GM10266 (cell line): ENCODE results near the gene IL3RA.

Experiments used
- DNase-seq: peaks from one replicate; pipeline ENCODE4 v3.0.0; 2012; ENCODE audit errors: extremely low spot score
- TF ChIP-seq, protein P1 (sequence below): IDR thresholded peaks from 2 replicates; pipeline ENCODE4 v1.5.1; 2012; ENCODE audit warnings: mild to moderate bottlenecking, low read depth; ENCODE audit not compliant: control insufficient read depth, insufficient read depth; ENCODE audit errors: missing control alignments

The IL3RA gene

DNA sequence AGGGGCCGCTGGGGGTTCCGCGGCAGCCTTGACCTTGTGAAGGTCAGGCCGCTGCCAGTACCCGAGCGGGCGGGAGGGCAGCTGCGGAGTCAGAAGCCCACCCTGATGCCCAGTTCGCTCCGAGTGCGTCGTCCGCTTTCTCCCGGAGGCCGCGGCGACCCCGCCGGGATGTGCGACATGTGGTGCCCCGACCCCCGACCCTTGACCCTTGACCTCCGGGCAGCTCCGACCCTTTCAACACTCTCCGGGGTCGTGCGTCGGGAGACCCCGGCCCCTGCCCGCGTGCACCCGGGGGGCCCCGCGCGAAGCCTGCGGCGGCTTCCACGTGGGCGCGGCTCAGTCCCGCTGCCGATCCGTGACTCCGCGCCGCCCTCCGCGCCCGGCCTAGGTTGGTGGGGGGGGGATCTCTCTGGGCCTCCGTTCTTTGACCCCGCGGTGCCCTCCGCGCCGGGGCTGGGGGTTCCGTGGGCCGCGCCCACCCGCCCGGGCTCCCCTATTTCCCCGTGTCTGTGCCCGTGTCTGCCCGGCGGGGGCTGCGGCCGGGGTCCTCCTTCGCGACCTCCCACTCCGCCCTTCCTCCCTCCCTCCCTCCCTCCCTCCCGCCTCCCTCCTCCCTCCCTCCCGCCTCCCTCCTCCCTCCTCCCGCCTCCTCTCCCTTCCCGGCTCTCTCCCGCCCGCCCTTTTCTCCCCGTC, 55.9 kb downstream of the IL3RA start:
- DNase-seq, result peak; percentile 78
- TF ChIP-seq, protein P1, sequence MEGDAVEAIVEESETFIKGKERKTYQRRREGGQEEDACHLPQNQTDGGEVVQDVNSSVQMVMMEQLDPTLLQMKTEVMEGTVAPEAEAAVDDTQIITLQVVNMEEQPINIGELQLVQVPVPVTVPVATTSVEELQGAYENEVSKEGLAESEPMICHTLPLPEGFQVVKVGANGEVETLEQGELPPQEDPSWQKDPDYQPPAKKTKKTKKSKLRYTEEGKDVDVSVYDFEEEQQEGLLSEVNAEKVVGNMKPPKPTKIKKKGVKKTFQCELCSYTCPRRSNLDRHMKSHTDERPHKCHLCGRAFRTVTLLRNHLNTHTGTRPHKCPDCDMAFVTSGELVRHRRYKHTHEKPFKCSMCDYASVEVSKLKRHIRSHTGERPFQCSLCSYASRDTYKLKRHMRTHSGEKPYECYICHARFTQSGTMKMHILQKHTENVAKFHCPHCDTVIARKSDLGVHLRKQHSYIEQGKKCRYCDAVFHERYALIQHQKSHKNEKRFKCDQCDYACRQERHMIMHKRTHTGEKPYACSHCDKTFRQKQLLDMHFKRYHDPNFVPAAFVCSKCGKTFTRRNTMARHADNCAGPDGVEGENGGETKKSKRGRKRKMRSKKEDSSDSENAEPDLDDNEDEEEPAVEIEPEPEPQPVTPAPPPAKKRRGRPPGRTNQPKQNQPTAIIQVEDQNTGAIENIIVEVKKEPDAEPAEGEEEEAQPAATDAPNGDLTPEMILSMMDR, result no peak

DNA sequence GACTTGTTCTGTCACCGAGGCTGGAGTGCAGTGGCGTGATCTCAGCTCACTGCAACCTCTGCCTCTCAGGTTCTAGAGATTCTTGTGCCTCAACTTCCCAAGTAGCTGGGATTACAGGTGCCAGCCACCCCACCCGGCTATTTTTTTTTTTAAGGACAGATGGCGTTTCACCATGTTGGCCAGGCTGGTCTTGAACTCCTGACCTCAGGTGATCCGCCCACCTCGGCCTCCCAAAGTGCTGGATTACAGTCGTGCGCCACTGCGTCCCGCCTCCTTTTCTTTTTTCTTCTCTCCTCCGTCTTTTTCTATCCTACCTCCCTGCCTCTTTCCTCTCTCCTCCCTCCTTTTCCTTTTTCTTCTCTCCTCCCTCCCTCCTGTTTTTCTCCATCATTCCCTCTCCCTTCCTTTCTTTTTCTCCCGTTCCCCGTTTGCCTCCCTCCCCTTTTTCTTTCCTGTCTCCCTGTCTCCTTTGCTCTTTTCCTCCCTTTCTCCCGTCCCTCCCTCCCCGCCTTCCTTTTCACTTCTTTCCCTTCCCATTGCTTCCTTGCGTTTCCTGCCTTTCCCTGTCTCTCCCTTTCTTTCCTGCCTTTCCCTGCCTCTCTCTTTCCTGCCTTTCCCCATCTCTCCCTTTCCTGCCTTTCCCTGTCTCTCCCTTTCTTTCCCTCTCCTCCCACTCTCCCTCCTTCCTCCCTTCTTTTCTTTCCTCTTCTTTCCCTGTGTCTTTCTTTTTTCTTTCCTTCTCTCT, 57.5 kb downstream of the IL3RA start:
- TF ChIP-seq, protein P1, result no peak

DNA sequence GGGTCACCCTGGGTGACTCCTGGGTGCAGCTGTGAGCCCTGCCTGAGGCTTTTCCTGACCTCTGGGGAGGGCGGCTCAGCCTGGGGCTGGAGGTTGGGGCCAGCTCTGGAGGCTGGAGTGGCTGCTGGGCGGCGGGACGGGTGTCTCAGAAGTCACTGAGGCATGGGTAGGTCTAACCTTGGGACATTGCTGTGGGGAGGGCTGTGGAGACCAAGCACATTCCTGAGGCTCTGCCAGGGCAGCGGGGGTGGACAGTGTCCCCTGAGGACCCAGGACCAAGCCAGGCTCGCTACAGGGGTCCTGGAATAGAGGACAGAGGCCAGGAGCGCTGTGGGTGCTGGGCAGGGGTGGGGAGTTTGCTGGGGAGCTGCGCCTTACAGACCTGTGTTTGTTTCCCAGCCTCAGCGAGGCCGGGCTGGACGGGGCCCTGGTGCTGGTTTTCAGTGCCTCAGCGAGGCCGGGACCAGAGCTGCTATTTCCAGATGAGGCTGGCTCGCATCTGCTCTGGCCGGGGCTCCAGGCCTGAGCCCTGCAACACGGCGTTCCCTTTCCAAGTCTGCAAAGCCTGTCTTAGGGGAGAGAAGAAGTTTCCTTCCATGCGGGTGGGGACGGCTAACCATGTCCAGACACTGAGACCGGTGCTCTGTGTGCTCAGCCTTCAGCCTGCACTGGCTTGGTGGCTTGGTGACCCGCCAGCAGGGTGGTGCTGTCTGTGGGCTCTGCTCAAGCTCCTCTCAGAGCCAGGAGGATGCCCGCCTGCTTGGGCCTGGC, 58.3 kb downstream of the IL3RA start:
- TF ChIP-seq, protein P1, result no peak
- no peak for DNase-seq

More for the DNA sequence above, 57.5 kb downstream of the IL3RA start:
- no peak for DNase-seq

DNA sequence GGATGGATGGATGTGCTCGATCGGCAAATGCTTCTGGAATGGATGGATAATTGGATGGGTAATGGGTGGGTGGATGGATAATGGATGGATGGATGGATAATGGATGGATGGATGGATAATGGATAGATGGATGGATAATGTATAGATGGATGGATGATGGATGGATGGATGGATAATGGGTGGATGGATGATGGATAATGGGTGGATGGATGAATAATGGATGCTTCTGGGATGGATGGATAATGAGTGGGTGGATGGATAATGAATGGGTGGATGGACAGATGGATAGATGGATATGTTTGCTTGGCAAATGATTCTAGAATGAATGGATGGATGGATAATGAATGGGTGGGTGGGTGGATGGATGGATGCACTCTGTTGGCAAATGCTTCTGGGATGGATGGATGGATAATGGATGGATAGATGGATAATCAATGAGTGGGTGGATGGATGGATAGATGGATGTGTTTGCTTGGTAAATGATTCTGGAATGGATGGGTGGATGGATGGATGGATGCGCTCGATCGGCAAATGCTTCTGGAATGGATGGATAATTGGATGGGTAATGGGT, 59.1 kb downstream of the IL3RA start:
- TF ChIP-seq, protein P1, result no peak
- no peak for DNase-seq

DNA sequence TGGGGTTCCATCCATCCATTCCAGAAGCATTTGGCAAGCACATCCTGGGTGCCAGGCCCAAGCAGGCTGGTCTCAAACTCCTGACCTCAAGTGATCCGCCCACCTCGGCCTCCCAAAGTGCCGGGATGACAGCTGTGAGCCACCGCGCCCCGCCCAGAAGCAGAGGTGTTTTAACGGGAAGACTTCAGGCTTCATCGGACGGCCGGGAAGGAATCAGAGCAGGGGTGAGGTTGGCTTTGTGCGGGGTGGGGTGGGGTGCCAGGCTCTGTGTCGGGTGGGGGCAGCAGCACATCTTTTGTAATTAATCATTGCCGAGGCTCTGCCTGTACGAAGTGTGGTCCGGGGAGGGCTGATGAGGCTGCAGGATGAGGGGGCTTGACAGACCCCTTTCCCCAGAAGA, 60.4 kb downstream of the IL3RA start:
- DNase-seq, result no peak
- TF ChIP-seq, protein P1, result no peak

DNA sequence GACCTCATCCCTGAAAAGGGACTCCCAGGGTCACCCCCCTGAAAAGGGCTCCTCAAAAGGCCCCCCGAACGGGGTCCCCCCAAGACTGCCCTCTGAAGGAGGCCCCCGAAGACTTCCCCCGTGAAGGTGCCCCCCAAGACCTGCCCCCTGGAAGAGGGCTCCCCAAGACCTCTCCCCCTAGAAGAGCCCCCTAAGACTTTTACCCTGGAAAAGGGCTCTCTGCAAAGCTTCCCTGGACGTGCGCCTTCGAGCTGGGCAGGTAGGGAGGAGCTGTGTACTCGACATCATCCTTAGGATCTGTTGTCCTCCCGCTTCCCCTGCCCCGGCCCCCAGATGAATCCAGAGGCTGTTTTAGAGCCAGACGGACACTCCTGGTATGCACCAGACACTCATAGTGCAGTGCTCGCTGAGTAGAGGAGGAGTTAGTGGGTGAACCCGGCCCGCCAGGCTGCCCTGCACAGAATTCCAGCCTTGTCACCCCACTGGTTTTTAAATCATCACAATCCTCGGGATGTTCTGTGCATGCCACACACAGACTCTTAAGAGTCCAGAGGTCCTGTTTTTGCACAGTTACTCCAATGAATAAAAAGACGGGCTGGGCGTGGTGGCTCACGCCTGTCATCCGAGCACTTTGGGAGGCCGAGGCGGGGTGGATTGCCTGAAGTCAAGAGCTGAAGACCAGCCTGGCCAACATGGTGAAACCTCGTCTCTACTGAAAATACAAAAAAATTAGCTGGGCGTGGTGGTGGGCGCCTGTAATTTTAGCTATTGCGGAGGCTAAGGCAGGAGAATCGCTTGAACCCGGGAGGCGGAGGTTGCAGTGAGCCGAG, 61.1 kb downstream of the IL3RA start:
- no peak for DNase-seq
- TF ChIP-seq, protein P1, result no peak
